Cardiac fibroblast (primary cell): ENCODE results near the gene ZAR1L.
"Not testable (repeated sequence)": the region's sequence is repeated elsewhere in the genome, so short reads cannot be mapped to it uniquely, and the experiment has no call there.

ENCODE experiments used
- DNase-seq, 2 donors: peaks; one replicate each; pipeline versions ENCODE4 v3.0.0 to v3.0.0-alpha.2; 2010; ENCODE audit warnings: low read depth in 2 of 2
- H3K4me3 ChIP-seq, 2 donors: replicated peaks in 1 of 2; 1 replicate in 1 of 2; 2 replicates in 1 of 2; pipeline ENCODE4 v1.5.1; 2011; ENCODE audit warnings: low read depth in 2 of 2, low read length in 2 of 2, mild to moderate bottlenecking in 2 of 2, moderate library complexity in 1 of 2
- TF ChIP-seq, protein P1 (sequence below): IDR thresholded peaks from one replicate; pipeline ENCODE4 v1.5.1; 2011; ENCODE audit warnings: low read depth, mild to moderate bottlenecking, low read length, inconsistent platforms

ZAR1L gene, protein sequence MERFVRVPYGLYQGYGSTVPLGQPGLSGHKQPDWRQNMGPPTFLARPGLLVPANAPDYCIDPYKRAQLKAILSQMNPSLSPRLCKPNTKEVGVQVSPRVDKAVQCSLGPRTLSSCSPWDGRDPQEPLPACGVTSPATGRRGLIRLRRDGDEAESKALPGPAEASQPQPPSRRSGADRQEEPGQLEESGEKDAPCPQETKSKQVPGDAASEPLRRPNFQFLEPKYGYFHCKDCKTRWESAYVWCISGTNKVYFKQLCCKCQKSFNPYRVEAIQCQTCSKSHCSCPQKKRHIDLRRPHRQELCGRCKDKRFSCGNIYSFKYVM

DNA sequence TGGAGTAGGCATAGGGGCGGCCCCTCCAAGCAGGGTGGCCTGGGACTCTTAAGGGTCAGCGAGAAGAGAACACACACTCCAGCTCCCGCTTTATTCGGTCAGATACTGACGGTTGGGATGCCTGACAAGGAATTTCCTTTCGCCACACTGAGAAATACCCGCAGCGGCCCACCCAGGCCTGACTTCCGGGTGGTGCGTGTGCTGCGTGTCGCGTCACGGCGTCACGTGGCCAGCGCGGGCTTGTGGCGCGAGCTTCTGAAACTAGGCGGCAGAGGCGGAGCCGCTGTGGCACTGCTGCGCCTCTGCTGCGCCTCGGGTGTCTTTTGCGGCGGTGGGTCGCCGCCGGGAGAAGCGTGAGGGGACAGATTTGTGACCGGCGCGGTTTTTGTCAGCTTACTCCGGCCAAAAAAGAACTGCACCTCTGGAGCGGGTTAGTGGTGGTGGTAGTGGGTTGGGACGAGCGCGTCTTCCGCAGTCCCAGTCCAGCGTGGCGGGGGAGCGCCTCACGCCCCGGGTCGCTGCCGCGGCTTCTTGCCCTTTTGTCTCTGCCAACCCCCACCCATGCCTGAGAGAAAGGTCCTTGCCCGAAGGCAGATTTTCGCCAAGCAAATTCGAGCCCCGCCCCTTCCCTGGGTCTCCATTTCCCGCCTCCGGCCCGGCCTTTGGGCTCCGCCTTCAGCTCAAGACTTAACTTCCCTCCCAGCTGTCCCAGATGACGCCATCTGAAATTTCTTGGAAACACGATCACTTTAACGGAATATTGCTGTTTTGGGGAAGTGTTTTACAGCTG lies at the start of gene ZAR1L, which contains the start of gene BRCA2:
Gene ZAR1L, minus strand, starts transcription at position 126 of the 790 bp plus-strand sequence. CDS start 3,438 bp downstream, outside the sequence.
Gene BRCA2, plus strand, starts transcription at position 271 of the 790 bp plus-strand sequence. CDS start 953 bp downstream, outside the sequence.
- TF ChIP-seq, protein P1, sequence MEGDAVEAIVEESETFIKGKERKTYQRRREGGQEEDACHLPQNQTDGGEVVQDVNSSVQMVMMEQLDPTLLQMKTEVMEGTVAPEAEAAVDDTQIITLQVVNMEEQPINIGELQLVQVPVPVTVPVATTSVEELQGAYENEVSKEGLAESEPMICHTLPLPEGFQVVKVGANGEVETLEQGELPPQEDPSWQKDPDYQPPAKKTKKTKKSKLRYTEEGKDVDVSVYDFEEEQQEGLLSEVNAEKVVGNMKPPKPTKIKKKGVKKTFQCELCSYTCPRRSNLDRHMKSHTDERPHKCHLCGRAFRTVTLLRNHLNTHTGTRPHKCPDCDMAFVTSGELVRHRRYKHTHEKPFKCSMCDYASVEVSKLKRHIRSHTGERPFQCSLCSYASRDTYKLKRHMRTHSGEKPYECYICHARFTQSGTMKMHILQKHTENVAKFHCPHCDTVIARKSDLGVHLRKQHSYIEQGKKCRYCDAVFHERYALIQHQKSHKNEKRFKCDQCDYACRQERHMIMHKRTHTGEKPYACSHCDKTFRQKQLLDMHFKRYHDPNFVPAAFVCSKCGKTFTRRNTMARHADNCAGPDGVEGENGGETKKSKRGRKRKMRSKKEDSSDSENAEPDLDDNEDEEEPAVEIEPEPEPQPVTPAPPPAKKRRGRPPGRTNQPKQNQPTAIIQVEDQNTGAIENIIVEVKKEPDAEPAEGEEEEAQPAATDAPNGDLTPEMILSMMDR = no peak
- peak within 1 kb of the TSS; percentile 90 to 94 for H3K4me3 ChIP-seq
- peak; percentile 91 to 93 for DNase-seq

DNA sequence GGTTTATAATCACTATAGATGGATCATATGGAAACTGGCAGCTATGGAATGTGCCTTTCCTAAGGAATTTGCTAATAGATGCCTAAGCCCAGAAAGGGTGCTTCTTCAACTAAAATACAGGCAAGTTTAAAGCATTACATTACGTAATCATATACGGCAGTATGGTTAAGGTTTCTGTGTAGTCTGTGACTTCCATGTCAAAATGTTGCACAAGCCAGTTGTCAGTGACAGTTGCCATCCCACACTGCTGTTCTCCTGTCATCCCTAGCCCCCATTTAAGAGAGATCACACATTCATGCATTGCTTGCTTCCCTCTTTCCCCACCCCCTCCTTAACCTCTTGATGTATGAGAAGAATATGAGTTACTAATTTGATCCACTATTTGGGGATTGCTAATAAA lies 47.4 kb upstream of the ZAR1L start:
- H3K4me3 ChIP-seq = no peak overlapping the region
- TF ChIP-seq, protein P1 = no peak
- DNase-seq = no peak

DNA sequence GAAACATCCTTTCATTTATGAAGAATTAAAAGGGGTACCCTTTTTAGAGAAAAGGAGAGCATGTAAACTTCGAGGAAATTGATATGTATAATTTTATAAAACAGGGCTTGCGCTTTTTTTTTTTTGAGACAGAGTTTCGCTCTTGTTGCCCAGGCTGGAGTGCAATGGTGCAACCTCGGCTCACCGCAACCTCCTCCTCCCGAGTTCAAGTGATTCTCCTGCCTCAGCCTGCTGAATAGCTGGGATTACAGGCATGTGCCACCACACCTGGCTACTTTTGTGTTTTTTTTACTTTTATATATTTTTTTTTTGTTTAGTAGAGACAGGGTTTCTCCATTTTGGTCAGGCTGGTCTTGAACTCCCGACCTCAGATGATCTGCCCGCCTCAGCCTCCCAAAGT lies 40.8 kb upstream of the ZAR1L start:
- not testable (repeated sequence) for H3K4me3 ChIP-seq, DNase-seq

DNA sequence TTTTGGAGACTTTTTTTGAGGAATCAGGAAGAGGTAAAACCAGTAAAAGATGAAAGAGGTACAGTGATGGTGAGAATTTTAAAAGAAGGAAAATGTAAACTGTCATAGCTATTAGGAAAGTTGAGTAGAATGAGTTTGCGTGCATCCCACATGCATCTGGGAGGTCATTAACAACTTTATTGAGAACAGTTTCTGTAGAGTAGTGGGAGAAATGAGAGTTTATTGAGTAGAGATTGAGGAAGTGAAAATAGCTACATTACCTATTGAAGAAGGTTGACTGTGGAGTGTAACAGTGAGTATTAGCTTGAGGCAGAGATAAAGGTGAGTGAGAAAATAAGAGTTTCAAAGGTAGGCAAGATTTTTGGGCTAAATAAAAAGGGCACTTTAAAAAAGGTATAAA lies 38.9 kb upstream of the ZAR1L start:
- H3K4me3 ChIP-seq = no peak overlapping the region

DNA sequence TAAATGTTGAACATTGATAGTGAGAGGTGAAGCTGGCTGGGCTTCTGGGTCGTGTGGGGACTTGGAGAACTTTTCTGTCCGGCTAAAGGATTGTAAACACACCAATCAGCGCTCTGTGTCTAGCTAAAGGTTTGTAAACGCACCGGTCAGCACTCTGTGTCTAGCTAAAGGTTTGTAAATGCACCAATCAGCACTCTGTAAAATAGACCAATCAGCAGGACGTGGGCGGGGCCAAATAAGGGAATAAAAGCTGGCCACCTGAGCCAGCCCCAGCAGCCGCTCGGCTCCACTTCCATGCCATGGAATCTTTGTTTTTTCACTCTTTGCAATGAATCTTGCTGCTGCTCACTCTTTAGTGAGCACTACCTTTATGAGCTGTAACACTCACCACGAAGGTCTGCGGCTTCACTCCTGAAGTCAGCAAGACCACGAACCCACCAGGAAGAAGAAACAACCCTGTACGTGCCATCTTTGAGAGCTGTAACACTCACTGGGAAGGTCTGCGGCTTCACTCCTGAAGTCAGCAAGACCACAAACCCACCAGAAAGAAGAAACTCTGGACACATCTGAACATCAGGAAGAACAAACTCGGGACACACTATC lies 35.8 kb upstream of the ZAR1L start:
- not testable (repeated sequence) for DNase-seq

More for the DNA sequence above, 38.9 kb upstream of the ZAR1L start:
- TF ChIP-seq, protein P1 = no peak
- DNase-seq = no peak

DNA sequence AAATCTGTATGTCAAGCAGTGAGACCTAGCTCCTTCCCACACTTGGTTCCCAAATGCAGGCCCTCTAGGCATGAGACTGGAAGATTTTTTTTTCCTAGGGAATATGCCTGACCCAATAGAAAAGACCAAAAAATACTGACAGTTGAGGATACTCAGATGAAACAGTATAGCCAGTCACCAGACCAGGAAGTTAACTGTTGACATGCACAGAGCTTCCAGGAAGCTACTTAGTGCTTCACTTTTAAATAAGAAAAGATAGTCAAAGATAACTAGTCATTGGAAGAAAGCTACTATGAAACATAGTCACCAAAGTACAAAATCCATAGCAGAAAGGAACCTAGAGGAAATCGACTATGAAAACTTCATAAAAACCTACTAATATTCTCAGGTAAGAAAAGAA lies 32.5 kb upstream of the ZAR1L start:
- DNase-seq = no peak
- TF ChIP-seq, protein P1 = no peak
- no peak overlapping the region for H3K4me3 ChIP-seq

More for the DNA sequence above, 35.8 kb upstream of the ZAR1L start:
- not testable (repeated sequence) for H3K4me3 ChIP-seq

DNA sequence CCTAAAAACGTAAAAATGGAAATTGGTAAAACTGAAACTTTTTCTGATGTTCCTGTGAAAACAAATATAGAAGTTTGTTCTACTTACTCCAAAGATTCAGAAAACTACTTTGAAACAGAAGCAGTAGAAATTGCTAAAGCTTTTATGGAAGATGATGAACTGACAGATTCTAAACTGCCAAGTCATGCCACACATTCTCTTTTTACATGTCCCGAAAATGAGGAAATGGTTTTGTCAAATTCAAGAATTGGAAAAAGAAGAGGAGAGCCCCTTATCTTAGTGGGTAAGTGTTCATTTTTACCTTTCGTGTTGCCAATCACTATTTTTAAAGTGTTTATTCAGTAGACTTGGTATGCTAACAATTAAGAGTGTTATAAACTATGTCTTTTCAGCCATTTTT lies 25.8 kb upstream of the ZAR1L start:
- no peak overlapping the region for H3K4me3 ChIP-seq
- DNase-seq = no peak
- TF ChIP-seq, protein P1 = no peak
